Esophagus squamous epithelium (tissue), 4 donors: Measurements from ENCODE around the gene P2RY6.

Experiments used
- CTCF ChIP-seq, 6 experiments: fragments of 450-650 bp in 4 of 6; fragments of 200-600 bp in 2 of 6; sonication (generic) in 2 of 6; IDR thresholded peaks; one replicate each; pipeline ENCODE4 v1.5.1; 2016 to 2019; ENCODE audit warnings: antibody characterized with exemption in 6 of 6, mild to moderate bottlenecking in 4 of 6, moderate library complexity in 4 of 6
- POLR2A ChIP-seq, 4 donors: fragments of 450-650 bp; IDR thresholded peaks; one replicate each; pipeline ENCODE4 v1.6.1; 2017; ENCODE audit warnings: antibody characterized with exemption in 4 of 4, mild to moderate bottlenecking in 4 of 4, moderate library complexity in 3 of 4

GRCh38 chr11:73308003-73308960 lies 36.1 kb downstream of the P2RY6 start, which contains the start of gene ARHGEF17:
- TF ChIP-seq POLR2A (IDR thresholded peaks at IDR 0.05) = peak in 1 of 4 donors; percentile 37
- TF ChIP-seq CTCF (IDR thresholded peaks at IDR 0.05) = peak in 1 of 6 experiments; percentile 10
